HG02885 (cell line): ENCODE results near the gene PSTPIP1.
"Not testable (repeated sequence)": the region's sequence is repeated elsewhere in the genome, so short reads cannot be mapped to it uniquely, and the experiment has no call there.

Source experiments
- ATAC-seq: cut with Tn5 transposase; IDR thresholded peaks from one replicate; pipeline ENCODE4 v1.9.1; 2021; ENCODE audit warnings: mild to moderate bottlenecking; ENCODE audit not compliant: unreplicated experiment, poor library complexity

PSTPIP1 gene

DNA sequence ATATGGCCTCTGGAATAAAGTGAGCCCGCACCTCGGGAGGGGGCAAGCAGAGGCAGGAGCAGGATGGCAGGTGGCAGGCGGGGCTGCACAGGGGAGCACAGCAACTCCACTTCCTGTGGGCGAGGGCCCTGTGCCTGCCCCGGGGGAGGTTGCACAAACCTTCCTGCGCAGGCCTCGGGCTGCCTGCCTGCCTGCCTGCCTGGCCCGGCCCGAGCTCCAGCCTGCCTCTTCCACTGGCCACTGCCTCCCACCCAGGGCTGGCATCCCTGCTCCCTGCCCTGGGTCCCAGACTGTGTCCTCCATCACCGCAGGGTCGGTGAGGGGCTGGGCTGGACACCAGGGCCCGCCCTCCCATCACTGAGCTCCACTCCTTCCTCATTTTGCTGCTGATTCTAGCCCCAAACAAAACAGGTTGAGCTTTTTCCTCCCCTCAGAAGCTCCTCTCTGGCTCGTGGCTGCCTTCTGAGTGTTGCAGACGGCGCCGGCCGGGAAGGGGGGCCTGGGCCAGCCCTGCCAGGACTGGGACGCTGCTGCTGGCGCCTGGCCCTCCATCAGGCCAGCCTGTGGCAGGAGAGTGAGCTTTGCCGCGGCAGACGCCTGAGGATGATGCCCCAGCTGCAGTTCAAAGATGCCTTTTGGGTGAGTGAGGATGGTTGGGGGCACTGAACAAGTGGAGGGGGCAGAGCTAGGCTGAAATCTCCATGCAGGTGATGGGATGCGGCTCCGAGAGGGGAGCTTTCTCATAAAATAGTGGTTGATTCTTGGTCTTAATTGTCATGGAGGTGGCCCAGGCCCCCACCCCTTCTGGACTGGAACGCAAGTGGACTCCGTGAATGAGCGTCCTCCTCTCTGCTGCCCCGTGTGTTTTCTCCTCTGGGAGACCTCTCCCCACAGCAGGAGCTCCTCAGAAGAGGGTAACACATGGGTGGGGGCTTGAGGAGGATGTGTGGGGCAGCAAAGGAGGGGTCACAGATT is at the start of gene PSTPIP1:
TSS of gene PSTPIP1 (plus strand) at position 156 of the 975 bp plus-strand sequence. CDS start at position 604, 448 bp downstream.
- ATAC-seq, result peak; percentile 65

DNA sequence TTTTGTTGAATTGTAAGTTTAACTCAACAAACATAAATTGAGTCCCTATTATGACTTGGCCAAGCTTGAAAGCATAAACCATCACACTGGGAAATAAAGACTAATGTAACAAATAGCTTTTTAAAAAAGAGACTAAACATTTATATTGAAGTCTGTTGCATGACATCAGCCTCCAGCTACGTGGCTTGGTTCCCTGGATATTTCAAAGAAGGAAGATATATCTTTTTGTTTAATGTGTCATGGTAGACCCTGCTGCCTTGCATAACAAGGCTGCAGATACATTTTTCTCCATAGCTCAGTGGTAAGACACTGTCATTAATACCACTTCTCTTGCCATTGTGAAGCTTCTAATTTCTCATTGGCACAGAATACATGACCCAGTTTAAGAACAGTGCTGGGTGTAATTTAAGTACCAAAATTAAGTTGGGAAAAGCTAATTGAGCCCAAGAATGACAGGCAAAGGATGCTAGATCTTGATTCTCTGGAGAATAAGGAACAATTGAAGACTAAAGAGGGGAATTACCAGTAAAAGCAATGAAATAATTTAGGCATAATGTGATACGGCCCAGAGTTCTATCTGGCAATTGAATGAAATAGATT is 49.3 kb upstream of the PSTPIP1 start:
- no peak for ATAC-seq

GRCh38 chr15:76947454-76947853 is 47.5 kb upstream of the PSTPIP1 start:
- no peak for ATAC-seq

GRCh38 chr15:76951220-76951619 is 43.7 kb upstream of the PSTPIP1 start:
- ATAC-seq, result no peak

DNA sequence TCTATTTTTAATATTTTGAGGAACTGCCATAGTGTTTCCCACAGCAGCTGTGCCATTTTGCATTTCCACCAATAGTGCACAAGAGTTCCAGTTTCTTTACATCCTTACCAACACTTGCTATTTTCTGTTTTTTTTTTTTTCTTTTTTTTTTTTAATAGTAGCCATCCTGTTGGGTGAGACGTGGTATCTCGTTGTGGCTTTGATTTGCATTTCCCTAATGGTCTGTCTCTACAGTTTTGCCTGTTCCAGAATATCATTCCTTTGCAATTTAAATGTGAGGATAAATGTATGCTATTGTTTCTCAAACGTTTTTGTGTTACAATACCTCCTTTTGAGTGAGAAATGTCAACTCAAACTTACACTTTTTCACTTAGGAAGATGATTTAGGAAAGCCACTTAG is 41.0 kb upstream of the PSTPIP1 start:
- no peak for ATAC-seq

DNA sequence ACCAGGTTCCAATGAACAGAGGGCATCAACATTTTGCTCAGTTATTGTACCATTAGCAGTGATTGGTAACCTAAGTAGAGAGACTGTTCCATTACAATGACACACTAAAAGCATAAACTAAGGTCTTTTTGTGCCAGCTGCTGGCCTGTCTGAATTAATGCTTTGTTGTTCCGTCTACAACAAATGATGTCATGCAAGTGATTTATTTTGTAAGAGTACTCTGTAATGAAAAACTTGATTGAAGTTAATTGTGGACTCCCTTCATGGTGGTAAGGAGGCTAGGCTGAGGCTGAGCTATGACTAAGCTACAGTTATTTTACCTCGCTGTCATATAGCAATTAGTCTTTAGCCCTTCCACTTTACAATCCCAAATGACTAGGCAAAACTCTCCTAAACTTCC is 40.2 kb upstream of the PSTPIP1 start:
- no peak for ATAC-seq

DNA sequence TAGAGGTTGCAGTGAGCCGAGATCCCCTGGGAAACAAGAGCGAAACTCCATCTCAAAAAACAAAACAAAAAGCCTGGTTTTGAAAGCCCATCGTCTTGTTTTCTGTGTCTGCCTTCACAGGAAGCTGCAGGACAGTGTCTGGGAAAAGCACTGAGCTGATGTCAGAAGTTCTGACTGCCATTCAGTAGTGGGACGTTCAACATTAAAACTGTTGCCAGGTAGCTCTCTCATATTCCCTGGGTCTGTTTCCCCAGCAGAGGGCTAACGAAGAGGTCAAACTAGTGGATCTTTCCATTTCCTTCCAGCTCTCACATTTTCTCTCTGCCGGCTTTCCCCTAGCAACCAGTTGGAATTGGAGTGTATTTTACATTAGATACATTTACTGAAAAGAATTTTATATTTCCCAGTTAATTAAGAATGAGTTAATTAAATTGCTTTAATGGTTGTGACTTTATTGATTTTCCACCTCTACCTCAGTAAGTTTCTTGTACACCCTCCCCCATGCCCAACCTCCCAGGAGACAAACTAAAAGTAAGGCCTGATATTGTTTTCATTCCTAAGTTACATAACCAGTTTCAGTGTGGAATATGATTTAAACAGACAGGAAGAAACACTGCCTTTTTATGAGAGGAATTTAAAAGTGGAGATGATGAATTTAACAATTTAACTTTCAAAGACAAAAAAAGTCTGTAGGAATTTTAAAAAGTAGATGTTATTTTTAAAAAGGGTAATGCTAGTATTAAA is 33.5 kb upstream of the PSTPIP1 start:
- no peak for ATAC-seq

- no peak for ATAC-seq
These were observed 32.5 kb upstream of the PSTPIP1 start for GRCh38 chr15:76962337-76963013.

GRCh38 chr15:76963596-76963995 is 31.3 kb upstream of the PSTPIP1 start:
- ATAC-seq, result no peak

GRCh38 chr15:76964157-76964556 is 30.8 kb upstream of the PSTPIP1 start:
- ATAC-seq, result no peak

DNA sequence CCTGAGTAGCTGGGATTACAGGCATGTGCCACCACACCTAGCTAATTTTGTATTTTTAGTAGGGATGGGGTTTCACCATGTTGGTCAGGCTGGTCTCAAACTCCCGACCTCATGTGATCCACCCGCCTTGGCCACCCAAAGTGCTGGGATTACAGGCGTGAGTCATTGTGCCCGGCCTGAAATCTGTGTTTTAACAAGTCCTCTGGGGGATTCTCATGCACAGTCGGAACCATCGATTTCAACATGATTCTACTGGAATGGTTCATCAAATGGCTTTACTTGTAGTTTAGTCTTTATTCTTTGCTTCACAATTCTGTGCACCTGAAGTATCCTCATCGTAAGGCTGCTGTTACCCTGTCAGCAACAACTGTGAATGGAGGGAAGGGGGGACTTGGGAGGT is 28.9 kb upstream of the PSTPIP1 start:
- not testable (repeated sequence) for ATAC-seq

GRCh38 chr15:76967067-76967466 is 27.9 kb upstream of the PSTPIP1 start:
- ATAC-seq, result no peak

DNA sequence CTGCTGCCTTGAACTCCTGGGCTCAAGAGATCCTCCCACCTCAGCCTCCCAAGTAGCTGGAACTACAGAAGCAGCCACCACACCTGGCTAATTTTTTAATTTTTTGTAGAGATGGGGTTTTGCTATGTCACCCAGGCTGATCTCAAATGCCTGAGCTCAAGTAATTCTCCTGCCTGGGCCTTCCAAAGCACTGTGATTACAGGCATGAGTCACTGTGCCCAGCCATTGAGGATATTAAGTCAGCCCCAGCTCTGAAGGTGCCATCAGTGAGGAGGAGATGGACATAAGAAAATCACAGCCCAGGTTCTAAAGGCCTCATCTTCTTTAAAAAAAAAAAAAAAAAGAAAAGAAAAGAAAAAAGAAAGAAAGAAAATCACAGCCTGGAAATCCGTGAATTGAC is 26.6 kb upstream of the PSTPIP1 start:
- no peak for ATAC-seq

DNA sequence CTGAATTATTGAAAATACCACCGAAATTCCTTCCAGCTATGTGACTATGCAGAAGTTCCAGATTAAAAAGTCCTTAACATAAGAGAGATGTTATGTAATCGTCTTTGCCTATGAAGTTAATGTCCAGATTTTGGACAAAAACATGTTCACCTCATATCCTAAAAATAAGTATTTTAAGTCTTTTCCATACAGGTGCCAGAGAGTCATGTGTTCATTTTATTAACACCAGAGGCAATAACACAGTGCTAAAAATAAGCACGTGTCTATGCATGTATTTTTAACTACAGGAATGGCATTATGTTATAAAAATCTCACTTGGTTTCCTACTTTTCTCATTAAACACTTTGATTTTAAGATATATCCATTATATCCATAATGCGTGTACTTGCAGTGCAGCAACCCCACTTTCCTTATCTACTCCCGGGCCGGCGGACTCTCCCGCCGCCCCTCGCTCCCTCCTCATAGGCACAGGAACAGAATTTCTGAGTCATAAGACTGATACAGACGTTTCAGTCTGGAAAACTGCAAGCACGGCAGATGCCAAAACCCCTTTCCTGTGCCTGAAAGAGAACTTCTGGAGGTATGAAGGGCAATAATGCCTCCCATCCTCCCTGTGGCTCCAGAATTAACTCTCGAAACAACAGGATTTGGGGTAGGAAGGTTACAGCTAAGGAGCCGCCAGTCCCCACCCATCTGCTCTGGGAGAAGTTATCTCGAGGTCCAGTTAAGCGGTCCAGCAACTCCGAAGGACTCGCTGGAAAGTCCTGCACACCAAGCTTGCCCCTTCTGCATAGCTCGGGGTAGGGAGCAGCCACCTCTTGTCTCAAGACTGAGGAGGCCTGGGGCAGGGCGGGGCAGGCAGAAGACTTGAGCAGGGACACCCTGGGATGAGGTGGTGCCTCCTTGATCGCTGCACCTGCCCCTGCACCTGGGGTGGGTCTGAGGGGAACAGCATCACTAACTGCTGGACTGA is 22.3 kb upstream of the PSTPIP1 start:
- no peak for ATAC-seq

GRCh38 chr15:76973362-76973743 is 21.6 kb upstream of the PSTPIP1 start:
- no peak for ATAC-seq

GRCh38 chr15:76973906-76974305 is 21.0 kb upstream of the PSTPIP1 start:
- ATAC-seq, result no peak

GRCh38 chr15:76974456-76975036 is 20.4 kb upstream of the PSTPIP1 start:
- ATAC-seq, result no peak

GRCh38 chr15:76976141-76976540 is 18.8 kb upstream of the PSTPIP1 start:
- no peak for ATAC-seq
